GM23338 (cell line): ENCODE measurements around the gene USP6NL. TPM values are rescaled to one million over a fixed set of nuclear protein-coding genes. Genes with fewer than 3 reads are reported as not detected.

Experiments
- ATAC-seq: fragments of 200-7000 bp; cut with Tn5 transposase; 3 replicates; pipeline ENCODE4 v1.9.1; 2020
- DNase-seq: peaks from one replicate; pipeline ENCODE4 v3.0.0-alpha.2; 2015; ENCODE audit warnings: low spot score
- H2AFZ ChIP-seq: fragments of 200-600 bp; sonication (generic); 2 replicates; pipeline ENCODE4 v1.8.0; 2016; ENCODE audit warnings: antibody characterized with exemption, mild to moderate bottlenecking, moderate library complexity
- H3F3A ChIP-seq: fragments of 200-600 bp; sonication (generic); replicated peaks from 2 replicates; pipeline ENCODE4 v1.8.0; 2017; ENCODE audit warnings: antibody characterized with exemption, mixed run types, low read depth
- H3K27ac ChIP-seq: fragments of 200-600 bp; sonication (generic); 2 replicates; pipeline ENCODE4 v1.6.1; 2016; ENCODE audit warnings: low read depth
- H3K27me3 ChIP-seq: fragments of 200-600 bp; sonication (generic); 2 replicates; pipeline ENCODE4 v1.8.0; 2016; ENCODE audit warnings: mild to moderate bottlenecking, mixed run types, moderate library complexity; ENCODE audit not compliant: insufficient read depth
- H3K36me3 ChIP-seq: fragments of 200-600 bp; sonication (generic); 2 replicates; pipeline ENCODE4 v1.8.0; 2016; ENCODE audit warnings: mild to moderate bottlenecking; ENCODE audit not compliant: insufficient read depth
- H3K4me1 ChIP-seq: fragments of 200-600 bp; sonication (generic); 2 replicates; pipeline ENCODE4 v1.8.0; 2016; ENCODE audit warnings: mild to moderate bottlenecking, moderate library complexity; ENCODE audit not compliant: insufficient read depth
- H3K4me2 ChIP-seq: fragments of 200-600 bp; sonication (generic); 2 replicates; pipeline ENCODE4 v1.7.1; 2017; ENCODE audit warnings: mixed run types
- H3K4me3 ChIP-seq: fragments of 200-600 bp; sonication (generic); 2 replicates; pipeline ENCODE4 v1.6.1; 2016; ENCODE audit warnings: mixed run types
- H3K79me2 ChIP-seq: fragments of 200-600 bp; sonication (generic); replicated peaks from 2 replicates; pipeline ENCODE4 v1.8.0; 2017; ENCODE audit warnings: mild to moderate bottlenecking; ENCODE audit not compliant: insufficient read depth
- H3K9me2 ChIP-seq: fragments of 200-600 bp; sonication (generic); 2 replicates; pipeline ENCODE4 v1.8.0; 2017; ENCODE audit not compliant: insufficient read depth
- H4K20me1 ChIP-seq: fragments of 200-600 bp; sonication (generic); replicated peaks from 2 replicates; pipeline ENCODE4 v1.8.0; 2017; ENCODE audit warnings: mild to moderate bottlenecking; ENCODE audit not compliant: insufficient read depth
- H3K27ac Mint-ChIP-seq: 2 replicates; pipeline ENCODE4 v1.8.0; 2020; ENCODE audit warnings: inconsistent platforms, mild to moderate bottlenecking, moderate library complexity, mixed read lengths
- H3K27me3 Mint-ChIP-seq: 3 replicates; pipeline ENCODE4 v1.8.0; 2022; ENCODE audit warnings: low read depth, mild to moderate bottlenecking, moderate library complexity, mixed read lengths, inconsistent platforms; ENCODE audit not compliant: insufficient read depth, poor library complexity
- H3K36me3 Mint-ChIP-seq: 3 replicates; pipeline ENCODE4 v1.8.0; 2021; ENCODE audit warnings: low read depth, mild to moderate bottlenecking, inconsistent platforms, moderate library complexity, mixed read lengths
- H3K4me1 Mint-ChIP-seq: 3 replicates; pipeline ENCODE4 v1.8.0; 2020; ENCODE audit warnings: mild to moderate bottlenecking, inconsistent platforms, mixed read lengths
- H3K4me3 Mint-ChIP-seq: 3 replicates; pipeline ENCODE4 v1.8.0; 2021; ENCODE audit warnings: moderate library complexity, mild to moderate bottlenecking, inconsistent platforms, mixed read lengths
- H3K9me3 Mint-ChIP-seq: 3 replicates; pipeline ENCODE4 v1.8.0; 2020; ENCODE audit warnings: moderate library complexity, mild to moderate bottlenecking, inconsistent platforms, mixed read lengths
- CREB1 ChIP-seq: fragments of 250-450 bp; sonication (Bioruptor Pico); IDR thresholded peaks from 2 replicates; pipeline ENCODE4 v1.5.0; 2020; ENCODE audit warnings: low read depth, mild to moderate bottlenecking, moderate library complexity
- EZH2 ChIP-seq: fragments of 200-600 bp; sonication (generic); IDR thresholded peaks from one replicate; pipeline ENCODE4 v1.8.0; 2017; ENCODE audit warnings: antibody characterized with exemption, mild to moderate bottlenecking, low read depth; ENCODE audit not compliant: unreplicated experiment
- EZH2phosphoT487 ChIP-seq: fragments of 200-600 bp; sonication (generic); IDR thresholded peaks from one replicate; pipeline ENCODE4 v1.8.1; 2018; ENCODE audit warnings: antibody characterized with exemption; ENCODE audit not compliant: unreplicated experiment
- JUNB ChIP-seq: IDR thresholded peaks from one replicate; pipeline ENCODE4 v1.6.1; 2016; ENCODE audit warnings: antibody characterized with exemption; ENCODE audit not compliant: unreplicated experiment
- NANOG ChIP-seq: IDR thresholded peaks from 2 replicates; pipeline ENCODE4 v1.6.1; 2016; ENCODE audit warnings: antibody characterized with exemption, borderline replicate concordance
- POLR2AphosphoS5 ChIP-seq: IDR thresholded peaks from 2 replicates; pipeline ENCODE4 v1.6.1; 2016; ENCODE audit warnings: antibody characterized with exemption, low read depth
- STAT1 ChIP-seq: IDR thresholded peaks from one replicate; pipeline ENCODE4 v1.6.1; 2016; ENCODE audit warnings: antibody characterized with exemption; ENCODE audit not compliant: unreplicated experiment
- ZNF114 ChIP-seq: fragments of 250-450 bp; sonication (Bioruptor Pico); IDR thresholded peaks from 2 replicates; pipeline ENCODE4 v1.5.0; 2020; ENCODE audit warnings: mild to moderate bottlenecking, moderate library complexity
- ZNF331 ChIP-seq: fragments of 250-450 bp; sonication (Bioruptor Pico); IDR thresholded peaks from 2 replicates; pipeline ENCODE4 v1.5.0; 2020; ENCODE audit warnings: low read depth, mild to moderate bottlenecking, moderate library complexity
- polyA plus RNA-seq: library from polyadenylated mRNA; unstranded; fragments of >200 nt; fragmentation: Nextera tagmentation; extraction: Ambion mirVana; gene quantifications from 2 replicates; pipeline ENCODE4 v1.2.1, GENCODE V29; 2016
- total RNA-seq: library from RNA; depleted of rRNA; stranded (reverse); fragments of >200 nt; shearing (Covaris generic); gene quantifications from 2 replicates; pipeline ENCODE4 v1.2.3, GENCODE V29; 2014
- TF ChIP-seq, protein P1 (sequence below): fragments of 250-450 bp; sonication (Bioruptor Pico); IDR thresholded peaks from 2 replicates; pipeline ENCODE4 v1.5.0; 2020; ENCODE audit warnings: mild to moderate bottlenecking, moderate library complexity
- TF ChIP-seq, protein P2 (sequence below): IDR thresholded peaks from 2 replicates; pipeline ENCODE4 v1.6.1; 2016; ENCODE audit warnings: antibody characterized with exemption
- TF ChIP-seq, protein P3 (sequence below), 2 experiments: fragments of 200-600 bp in 1 of 2; sonication (generic) in 1 of 2; conservative IDR thresholded peaks; 2 replicates each; pipeline versions ENCODE4 v1.5.1 to v1.6.1; 2016 to 2017; ENCODE audit warnings: antibody characterized with exemption in 2 of 2, low read depth in 2 of 2, mild to moderate bottlenecking in 2 of 2, moderate library complexity in 1 of 2
- TF ChIP-seq, protein P4 (sequence below): IDR thresholded peaks from one replicate; pipeline ENCODE4 v1.6.1; 2018; ENCODE audit warnings: antibody characterized with exemption; ENCODE audit not compliant: unreplicated experiment

Gene USP6NL
- total and polyA plus RNA-seq, 2 experiments from 2014 or later: 8.1 to 29.7 TPM

DNA sequence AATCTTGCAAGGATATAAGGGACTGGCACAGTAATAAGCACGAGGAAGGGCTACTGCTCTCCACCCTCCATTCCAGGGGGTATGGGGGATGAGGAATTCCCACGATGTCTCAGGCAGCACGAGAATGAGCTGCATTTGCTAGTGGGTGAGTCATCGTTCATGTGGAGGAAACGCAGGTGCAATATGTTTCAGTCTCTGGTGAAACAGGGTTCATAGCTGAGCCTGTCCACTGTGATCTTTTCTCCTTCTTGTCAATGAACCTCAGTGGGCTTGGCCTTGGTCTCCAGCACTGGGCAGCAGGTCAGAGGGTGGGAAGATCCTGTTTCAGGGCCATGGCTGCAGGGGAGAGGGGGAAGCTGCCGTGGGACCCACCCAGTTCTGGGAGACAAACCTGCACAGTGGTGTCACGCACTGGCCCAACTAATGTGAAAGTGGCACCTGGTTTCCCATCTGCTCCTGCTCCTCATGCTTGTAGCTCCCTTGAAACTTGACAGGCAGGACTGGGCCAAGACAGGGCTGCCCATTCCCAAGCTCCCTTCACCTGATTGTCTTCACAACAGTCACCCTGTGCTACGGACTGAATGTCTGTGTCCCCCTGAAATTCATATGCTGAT is 181.9 kb downstream of the USP6NL start (continued):
- TF ChIP-seq ZNF331 (CRISPR knock-in tag) (no peak), JUNB (no peak), POLR2AphosphoS5 (no peak), EZH2phosphoT487 (no peak)

DNA sequence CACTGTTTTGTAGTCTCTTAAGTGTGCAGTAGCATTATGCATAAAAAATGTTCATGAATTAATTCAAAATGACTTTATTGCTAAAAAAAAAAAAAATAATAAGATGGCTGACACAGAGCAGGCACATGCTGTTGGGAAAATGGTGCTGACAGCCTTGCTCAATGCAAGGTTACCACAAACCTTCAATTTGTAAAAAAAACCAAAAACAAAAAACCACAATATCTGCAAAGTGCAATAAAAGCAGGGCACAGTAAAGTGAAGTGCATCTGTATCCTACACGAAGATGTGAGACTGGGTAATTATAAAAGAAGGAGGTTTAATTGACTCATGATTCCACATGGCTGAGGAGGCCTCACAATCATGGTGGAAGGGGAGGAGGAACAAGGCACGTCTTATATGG is 185.8 kb downstream of the USP6NL start:
- no peak overlapping the region for H3K4me3 ChIP-seq
- Mint-ChIP-seq H3K36me3 (peaks cover 10% of the 10 kb centered on the region), H3K27me3 (peaks cover 5% of the 10 kb centered on the region), H3K9me3 (peaks cover 19% of the 10 kb centered on the region), H3K27ac (no peak overlapping the region), H3K4me3 (no peak overlapping the region), H3K4me1 (peaks cover 5% of the 10 kb centered on the region; the same call in 2 of the 3 replicates)
- H3K36me3 ChIP-seq: no peaks in the 10 kb centered on the region
- no peaks in the 10 kb centered on the region for H3K4me1 ChIP-seq
- H3K27ac ChIP-seq: no peak overlapping the region
- H4K20me1 ChIP-seq: no peaks in the 10 kb centered on the region
- no peaks in the 10 kb centered on the region for H3K27me3 ChIP-seq
- ATAC-seq (no peak), DNase-seq (no peak)
- H2AFZ ChIP-seq: no peak overlapping the region
- H3F3A ChIP-seq: no peaks in the 10 kb centered on the region
- no peaks in the 10 kb centered on the region for H3K9me2 ChIP-seq
- H3K79me2 ChIP-seq: no peaks in the 10 kb centered on the region
- no peak overlapping the region for H3K4me2 ChIP-seq
- TF ChIP-seq NANOG (no peak), POLR2AphosphoS5 (no peak), ZNF331 (CRISPR knock-in tag) (no peak), EZH2phosphoT487 (no peak), CREB1 (CRISPR knock-in tag) (no peak), ZNF114 (CRISPR knock-in tag) (no peak), EZH2 (no peak), STAT1 (no peak)
- TF ChIP-seq, protein P1, sequence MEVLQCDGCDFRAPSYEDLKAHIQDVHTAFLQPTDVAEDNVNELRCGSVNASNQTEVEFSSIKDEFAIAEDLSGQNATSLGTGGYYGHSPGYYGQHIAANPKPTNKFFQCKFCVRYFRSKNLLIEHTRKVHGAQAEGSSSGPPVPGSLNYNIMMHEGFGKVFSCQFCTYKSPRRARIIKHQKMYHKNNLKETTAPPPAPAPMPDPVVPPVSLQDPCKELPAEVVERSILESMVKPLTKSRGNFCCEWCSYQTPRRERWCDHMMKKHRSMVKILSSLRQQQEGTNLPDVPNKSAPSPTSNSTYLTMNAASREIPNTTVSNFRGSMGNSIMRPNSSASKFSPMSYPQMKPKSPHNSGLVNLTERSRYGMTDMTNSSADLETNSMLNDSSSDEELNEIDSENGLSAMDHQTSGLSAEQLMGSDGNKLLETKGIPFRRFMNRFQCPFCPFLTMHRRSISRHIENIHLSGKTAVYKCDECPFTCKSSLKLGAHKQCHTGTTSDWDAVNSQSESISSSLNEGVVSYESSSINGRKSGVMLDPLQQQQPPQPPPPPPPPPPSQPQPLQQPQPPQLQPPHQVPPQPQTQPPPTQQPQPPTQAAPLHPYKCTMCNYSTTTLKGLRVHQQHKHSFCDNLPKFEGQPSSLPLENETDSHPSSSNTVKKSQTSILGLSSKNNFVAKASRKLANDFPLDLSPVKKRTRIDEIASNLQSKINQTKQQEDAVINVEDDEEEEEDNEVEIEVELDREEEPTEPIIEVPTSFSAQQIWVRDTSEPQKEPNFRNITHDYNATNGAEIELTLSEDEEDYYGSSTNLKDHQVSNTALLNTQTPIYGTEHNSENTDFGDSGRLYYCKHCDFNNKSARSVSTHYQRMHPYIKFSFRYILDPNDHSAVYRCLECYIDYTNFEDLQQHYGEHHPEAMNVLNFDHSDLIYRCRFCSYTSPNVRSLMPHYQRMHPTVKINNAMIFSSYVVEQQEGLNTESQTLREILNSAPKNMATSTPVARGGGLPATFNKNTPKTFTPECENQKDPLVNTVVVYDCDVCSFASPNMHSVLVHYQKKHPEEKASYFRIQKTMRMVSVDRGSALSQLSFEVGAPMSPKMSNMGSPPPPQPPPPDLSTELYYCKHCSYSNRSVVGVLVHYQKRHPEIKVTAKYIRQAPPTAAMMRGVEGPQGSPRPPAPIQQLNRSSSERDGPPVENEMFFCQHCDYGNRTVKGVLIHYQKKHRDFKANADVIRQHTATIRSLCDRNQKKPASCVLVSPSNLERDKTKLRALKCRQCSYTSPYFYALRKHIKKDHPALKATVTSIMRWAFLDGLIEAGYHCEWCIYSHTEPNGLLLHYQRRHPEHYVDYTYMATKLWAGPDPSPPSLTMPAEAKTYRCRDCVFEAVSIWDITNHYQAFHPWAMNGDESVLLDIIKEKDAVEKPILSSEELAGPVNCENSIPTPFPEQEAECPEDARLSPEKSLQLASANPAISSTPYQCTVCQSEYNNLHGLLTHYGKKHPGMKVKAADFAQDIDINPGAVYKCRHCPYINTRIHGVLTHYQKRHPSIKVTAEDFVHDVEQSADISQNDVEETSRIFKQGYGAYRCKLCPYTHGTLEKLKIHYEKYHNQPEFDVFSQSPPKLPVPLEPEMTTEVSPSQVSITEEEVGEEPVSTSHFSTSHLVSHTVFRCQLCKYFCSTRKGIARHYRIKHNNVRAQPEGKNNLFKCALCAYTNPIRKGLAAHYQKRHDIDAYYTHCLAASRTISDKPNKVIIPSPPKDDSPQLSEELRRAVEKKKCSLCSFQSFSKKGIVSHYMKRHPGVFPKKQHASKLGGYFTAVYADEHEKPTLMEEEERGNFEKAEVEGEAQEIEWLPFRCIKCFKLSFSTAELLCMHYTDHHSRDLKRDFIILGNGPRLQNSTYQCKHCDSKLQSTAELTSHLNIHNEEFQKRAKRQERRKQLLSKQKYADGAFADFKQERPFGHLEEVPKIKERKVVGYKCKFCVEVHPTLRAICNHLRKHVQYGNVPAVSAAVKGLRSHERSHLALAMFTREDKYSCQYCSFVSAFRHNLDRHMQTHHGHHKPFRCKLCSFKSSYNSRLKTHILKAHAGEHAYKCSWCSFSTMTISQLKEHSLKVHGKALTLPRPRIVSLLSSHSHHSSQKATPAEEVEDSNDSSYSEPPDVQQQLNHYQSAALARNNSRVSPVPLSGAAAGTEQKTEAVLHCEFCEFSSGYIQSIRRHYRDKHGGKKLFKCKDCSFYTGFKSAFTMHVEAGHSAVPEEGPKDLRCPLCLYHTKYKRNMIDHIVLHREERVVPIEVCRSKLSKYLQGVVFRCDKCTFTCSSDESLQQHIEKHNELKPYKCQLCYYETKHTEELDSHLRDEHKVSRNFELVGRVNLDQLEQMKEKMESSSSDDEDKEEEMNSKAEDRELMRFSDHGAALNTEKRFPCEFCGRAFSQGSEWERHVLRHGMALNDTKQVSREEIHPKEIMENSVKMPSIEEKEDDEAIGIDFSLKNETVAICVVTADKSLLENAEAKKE (CRISPR knock-in tag): no peak
- TF ChIP-seq, protein P2, sequence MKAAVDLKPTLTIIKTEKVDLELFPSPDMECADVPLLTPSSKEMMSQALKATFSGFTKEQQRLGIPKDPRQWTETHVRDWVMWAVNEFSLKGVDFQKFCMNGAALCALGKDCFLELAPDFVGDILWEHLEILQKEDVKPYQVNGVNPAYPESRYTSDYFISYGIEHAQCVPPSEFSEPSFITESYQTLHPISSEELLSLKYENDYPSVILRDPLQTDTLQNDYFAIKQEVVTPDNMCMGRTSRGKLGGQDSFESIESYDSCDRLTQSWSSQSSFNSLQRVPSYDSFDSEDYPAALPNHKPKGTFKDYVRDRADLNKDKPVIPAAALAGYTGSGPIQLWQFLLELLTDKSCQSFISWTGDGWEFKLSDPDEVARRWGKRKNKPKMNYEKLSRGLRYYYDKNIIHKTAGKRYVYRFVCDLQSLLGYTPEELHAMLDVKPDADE: no peak
- TF ChIP-seq, protein P3, sequence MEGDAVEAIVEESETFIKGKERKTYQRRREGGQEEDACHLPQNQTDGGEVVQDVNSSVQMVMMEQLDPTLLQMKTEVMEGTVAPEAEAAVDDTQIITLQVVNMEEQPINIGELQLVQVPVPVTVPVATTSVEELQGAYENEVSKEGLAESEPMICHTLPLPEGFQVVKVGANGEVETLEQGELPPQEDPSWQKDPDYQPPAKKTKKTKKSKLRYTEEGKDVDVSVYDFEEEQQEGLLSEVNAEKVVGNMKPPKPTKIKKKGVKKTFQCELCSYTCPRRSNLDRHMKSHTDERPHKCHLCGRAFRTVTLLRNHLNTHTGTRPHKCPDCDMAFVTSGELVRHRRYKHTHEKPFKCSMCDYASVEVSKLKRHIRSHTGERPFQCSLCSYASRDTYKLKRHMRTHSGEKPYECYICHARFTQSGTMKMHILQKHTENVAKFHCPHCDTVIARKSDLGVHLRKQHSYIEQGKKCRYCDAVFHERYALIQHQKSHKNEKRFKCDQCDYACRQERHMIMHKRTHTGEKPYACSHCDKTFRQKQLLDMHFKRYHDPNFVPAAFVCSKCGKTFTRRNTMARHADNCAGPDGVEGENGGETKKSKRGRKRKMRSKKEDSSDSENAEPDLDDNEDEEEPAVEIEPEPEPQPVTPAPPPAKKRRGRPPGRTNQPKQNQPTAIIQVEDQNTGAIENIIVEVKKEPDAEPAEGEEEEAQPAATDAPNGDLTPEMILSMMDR (conservative IDR thresholded peaks at IDR 0.05; ENCODE audit: low read depth in 2 of 2): no peak
- TF ChIP-seq, protein P4, sequence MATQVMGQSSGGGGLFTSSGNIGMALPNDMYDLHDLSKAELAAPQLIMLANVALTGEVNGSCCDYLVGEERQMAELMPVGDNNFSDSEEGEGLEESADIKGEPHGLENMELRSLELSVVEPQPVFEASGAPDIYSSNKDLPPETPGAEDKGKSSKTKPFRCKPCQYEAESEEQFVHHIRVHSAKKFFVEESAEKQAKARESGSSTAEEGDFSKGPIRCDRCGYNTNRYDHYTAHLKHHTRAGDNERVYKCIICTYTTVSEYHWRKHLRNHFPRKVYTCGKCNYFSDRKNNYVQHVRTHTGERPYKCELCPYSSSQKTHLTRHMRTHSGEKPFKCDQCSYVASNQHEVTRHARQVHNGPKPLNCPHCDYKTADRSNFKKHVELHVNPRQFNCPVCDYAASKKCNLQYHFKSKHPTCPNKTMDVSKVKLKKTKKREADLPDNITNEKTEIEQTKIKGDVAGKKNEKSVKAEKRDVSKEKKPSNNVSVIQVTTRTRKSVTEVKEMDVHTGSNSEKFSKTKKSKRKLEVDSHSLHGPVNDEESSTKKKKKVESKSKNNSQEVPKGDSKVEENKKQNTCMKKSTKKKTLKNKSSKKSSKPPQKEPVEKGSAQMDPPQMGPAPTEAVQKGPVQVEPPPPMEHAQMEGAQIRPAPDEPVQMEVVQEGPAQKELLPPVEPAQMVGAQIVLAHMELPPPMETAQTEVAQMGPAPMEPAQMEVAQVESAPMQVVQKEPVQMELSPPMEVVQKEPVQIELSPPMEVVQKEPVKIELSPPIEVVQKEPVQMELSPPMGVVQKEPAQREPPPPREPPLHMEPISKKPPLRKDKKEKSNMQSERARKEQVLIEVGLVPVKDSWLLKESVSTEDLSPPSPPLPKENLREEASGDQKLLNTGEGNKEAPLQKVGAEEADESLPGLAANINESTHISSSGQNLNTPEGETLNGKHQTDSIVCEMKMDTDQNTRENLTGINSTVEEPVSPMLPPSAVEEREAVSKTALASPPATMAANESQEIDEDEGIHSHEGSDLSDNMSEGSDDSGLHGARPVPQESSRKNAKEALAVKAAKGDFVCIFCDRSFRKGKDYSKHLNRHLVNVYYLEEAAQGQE: no peak
